GM11168 (cell line): Measurements from ENCODE around the gene RELT.

Experiments
- in situ Hi-C: fragments of 300-500 bp; cut with MboI; formaldehyde crosslinking; loops from one replicate; pipeline ENCODE4 v1.12.0; 2022; ENCODE audit warnings: low sequenced_read_pairs; ENCODE audit not compliant: unreplicated experiment

Gene RELT

DNA sequence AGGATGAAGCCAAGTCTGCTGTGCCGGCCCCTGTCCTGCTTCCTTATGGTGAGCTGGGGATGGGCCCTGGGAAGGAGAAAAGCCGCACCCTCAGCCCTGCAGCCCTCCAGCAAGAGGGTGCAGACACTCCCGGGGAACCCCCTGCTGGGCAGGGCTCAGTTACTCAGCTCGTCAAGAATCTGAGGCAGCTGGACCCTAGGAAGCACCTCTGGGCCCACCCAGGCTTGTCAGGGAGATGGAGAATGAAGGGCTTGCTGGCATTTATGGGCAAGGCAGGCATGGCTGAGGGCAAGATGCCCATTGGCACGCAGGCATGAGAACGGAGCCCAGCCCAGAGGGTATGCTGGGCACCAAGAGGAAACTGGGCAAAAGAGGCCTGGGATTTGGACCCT lies 12.9 kb downstream of the RELT start:
- in situ Hi-C loops = no loop called here

DNA sequence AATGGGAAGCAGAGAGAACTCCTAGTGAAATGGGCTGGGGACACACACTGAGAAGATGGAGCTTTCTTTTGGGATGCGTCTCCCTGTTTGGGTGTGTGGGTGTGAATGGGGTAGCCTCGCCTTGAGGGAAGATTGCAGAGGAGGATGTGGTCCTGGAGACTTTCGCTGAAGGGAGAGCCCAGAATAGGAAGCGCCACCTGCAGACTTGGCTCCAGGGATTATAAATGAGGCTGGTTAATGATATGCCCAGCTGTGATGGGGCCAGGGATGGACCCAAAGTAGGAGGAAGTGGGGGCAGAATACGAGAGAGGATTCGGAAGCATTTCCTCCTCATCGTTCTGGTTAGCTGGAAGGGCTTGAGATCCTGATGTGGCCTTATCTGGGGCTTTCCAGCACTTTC lies 13.7 kb downstream of the RELT start:
- in situ Hi-C loops = no loop called here

DNA sequence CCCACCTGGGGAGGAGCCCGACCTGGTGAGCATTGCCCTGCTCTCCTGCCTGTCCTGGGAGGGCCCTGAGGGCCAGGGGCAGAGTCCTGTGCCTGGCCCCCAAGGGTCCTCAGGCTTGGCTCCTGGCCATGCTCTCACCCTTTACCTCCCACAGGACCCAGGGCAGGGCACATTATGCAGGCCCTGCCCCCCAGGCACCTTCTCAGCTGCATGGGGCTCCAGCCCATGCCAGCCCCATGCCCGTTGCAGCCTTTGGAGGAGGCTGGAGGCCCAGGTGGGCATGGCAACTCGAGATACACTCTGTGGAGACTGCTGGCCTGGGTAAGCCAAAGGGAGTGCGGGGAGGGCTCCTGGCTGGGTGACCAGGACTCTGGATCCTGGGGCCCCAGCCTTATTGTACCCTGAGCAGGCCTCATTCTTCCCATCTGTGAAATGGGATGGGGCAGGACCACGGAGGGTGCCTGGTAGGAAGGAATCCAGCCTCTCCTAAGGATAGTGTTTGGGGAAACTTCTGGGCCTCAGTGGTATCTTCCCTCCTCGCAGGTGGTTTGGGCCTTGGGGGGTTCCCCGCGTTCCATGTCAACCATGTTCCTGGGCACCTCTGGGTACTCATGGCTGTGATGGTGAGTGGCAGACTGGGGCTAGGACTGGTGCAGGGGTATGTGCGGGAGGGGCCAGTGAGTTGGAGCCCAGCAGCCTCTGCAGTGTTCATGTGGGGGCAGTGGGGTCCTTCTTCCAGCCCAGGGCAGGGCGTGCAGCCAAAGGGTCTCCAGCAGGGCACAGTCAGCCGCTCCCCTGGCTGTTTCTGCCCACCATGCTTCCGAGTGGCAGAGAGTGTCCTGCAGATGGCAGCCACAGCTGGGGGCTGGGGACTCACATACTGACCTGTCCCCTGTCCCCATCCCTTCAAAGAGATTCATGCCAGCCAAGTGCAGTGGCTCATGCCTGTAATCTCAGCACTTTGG lies 14.7 kb downstream of the RELT start:
- in situ Hi-C loops = no loop called here

DNA sequence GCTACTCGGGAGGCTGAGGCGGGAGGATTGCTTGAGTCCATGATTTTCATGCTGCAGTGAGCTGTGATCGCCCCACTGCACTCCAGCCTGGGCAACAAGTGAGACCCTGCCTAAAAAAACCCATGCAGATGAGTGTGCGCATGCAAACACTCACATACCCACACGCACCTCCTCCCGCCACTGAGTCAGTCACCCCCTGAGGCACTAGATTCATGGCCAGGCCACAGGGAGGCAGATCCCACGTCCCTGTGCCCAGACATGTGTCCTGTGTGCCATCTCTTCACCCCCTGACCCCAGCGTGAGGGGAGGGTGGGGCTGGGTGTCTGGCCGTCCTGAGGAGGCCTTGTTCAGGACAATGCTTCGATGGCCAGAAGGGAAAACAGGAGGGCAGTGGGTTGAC lies 15.5 kb downstream of the RELT start:
- in situ Hi-C loops = no loop called here

DNA sequence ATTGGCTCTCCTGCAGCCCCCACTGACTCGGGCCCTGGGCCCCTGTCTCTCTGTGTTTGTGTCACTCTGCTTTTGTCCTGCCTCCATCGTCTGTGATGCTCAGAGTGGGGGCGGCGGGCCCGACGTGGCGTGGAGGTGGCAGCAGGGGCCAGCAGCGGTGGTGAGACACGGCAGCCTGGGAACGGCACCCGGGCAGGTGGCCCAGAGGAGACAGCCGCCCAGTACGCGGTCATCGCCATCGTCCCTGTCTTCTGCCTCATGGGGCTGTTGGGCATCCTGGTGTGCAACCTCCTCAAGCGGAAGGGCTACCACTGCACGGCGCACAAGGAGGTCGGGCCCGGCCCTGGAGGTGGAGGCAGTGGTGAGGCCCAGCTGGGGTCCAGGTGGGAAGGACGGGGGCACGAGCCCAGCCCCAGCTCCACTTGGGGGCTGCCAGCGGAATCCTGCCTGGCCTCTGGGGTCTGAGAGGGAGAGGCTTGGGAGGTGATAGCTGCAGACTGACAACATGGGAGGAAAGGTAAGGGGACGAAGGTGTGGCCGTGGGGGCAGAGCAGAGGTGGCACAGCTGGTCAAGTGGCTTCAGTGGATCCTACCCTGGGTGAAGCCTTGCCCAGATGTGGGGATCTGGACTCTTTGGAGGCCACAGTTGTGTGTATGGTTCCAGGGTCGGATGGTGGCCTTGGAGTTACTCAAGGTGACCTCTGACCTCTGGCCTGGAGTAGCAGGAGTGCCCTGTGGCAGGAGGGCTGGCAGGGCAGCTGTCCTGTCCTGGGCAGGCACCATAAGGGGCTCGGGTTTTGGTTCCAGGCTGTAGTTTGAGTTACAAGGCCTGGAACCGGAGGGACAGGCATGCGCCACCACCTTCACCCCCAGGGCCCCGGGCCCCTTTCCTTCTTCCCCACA lies 16.2 kb downstream of the RELT start:
- in situ Hi-C loops = no loop called here

DNA sequence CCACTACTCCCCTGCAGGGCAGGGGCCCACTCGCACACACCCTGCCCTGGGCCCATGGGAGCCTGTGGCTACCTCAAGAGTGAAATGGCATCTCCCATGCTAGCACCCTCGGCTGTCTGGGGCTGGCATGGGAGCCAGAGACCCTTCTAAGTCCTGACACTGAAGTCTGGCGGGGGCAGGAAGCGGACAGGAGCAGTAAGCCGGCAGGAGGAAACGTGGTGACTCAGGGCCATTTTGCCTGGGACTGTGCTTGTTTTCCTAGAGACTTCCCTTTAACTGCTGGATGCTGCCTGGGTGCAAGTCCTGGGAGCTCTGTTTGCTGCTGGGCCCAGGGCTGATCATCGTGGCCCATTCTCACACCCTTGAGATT lies 16.8 kb downstream of the RELT start:
- in situ Hi-C loops = no loop called here

DNA sequence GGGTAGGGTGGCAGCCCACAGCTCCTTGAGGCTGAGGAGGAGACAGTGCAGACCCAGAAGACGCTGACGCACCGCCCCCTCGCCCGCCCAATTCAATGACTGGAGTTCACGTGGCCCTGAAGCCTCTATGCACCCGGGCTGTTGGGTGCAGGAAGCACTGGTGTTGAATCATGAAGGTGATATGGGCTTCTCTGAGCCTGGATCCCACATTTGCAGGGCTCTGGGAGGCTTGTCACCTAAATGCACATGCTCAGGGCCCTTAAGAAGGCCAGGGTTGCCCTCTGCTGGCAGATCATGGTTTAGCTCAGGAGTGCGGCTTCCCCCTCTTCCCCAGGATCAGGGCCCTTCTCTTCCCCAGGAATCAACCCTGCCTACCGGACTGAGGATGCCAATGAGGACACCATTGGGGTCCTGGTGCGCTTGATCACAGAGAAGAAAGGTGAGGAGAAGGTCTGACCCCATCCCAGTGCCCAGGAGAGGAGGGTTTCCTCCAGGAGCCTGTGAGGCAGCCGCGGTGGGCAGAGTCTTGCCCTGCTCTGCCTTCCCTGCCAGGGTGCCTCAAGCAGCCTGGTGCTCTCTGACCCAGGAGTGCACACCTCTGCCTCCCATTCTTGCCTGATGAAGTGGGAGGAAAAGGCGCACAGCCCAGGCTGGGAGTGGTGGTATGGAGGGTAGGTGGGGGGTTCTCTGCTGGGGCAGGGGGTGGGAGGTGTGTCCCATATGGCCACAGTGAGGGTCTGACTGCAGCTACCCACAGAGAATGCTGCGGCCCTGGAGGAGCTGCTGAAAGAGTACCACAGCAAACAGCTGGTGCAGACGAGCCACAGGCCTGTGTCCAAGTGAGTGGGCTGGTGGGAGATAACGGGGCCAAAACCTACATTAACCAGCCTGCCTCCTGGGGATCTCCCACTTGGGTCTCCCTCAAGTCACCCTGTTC lies 17.5 kb downstream of the RELT start:
- in situ Hi-C loops = no loop called here

DNA sequence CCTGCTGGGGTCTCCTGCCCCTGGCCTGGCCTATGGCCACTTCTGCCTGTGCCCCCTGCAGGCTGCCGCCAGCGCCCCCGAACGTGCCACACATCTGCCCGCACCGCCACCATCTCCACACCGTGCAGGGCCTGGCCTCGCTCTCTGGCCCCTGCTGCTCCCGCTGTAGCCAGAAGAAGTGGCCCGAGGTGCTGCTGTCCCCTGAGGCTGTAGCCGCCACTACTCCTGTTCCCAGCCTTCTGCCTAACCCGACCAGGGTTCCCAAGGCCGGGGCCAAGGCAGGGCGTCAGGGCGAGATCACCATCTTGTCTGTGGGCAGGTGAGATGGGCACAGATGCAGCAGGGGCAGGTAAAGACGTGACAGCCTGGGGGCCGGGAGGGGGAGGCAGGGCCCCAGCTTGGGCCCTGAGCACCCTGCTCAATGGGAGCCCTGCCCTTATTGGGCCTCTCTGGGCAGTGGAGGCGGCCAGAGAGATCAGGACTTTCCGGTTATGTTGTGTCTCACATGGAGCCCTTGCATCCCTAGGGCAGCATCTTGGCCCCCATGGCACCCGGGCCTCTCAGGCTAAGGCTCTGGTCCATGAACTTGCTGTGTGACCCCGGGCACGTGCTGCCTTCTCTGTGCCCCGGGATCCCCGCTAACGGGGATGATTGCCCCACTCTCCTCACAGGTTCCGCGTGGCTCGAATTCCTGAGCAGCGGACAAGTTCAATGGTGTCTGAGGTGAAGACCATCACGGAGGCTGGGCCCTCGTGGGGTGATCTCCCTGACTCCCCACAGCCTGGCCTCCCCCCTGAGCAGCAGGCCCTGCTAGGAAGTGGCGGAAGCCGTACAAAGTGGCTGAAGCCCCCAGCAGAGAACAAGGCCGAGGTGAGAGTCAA lies 18.5 kb downstream of the RELT start:
- in situ Hi-C loops = no loop called here

DNA sequence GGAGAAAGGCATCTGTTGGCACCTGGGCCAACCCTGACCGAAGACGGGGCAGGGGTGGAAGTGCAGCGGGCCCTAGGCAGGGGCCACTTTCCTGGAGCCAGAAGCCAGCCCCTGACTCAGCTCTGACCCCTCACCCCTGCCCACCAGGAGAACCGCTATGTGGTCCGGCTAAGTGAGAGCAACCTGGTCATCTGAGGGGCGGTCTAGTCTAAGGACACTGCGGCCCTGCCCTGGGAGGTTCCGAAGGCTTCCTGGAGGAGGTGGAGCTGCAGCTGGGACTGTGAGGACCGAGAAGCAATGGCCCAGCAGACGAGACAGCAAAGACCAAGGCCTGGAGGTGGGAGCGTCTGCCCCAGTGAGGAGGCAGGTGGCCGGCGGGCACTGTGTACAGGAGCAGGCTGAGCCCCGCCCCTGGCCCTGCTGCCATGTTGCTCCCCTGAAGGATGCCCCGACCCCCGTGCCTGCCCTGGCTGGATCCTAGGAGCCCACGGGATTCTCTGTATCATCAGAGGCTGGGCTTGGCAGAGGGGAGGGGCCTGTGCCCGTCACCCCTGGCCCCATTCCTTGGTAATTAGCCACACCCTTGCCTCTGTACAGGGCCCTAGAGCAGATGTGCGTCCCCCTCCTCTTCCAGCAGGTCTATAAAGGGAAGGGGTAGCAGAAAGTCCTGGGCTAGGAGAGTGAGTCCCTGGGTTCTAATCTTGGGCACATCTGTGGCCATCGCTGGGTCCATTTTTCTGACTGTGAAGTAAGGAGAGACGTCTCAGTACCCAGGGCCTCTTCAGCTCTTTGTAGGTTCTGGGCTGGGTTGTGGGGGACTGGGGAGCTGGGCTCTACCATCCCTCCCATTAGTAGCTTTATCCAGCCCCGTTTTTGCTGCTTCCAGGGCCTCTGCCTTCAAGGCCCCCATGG lies 19.4 kb downstream of the RELT start:
- in situ Hi-C loops = no loop called here

DNA sequence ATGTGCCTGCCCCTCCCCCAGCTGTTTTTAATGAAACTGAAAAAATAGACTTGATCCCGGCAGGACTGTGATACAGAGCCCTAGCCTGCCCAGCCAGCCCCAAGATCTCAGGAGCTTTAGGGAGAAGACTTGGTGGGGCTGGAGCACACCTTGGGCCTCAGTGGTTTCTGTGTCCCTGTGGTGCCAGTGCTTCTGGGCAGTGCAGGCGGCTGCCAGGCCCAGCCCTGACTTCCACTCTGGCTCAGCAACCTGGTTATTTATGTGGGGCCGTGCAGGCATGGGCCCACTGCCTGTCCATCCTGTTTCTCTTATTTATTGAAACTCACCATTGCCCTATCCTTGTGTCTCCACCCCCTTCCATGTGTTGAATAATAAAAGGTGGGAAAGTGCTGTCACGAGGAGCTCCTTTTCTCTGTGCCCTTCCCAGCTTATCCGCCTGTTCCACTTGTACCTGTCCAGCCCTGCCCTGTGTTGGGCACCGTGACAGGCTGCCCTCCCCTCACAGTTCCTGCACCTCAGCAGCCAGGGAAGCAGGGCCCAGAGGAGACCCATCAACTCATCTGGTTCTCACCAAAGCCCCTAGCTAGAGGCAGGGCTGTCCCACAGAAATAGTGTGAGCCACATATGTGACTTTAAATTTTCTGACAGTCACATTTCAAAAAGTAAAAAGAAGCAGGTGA lies 20.2 kb downstream of the RELT start:
- in situ Hi-C loops = no loop called here

DNA sequence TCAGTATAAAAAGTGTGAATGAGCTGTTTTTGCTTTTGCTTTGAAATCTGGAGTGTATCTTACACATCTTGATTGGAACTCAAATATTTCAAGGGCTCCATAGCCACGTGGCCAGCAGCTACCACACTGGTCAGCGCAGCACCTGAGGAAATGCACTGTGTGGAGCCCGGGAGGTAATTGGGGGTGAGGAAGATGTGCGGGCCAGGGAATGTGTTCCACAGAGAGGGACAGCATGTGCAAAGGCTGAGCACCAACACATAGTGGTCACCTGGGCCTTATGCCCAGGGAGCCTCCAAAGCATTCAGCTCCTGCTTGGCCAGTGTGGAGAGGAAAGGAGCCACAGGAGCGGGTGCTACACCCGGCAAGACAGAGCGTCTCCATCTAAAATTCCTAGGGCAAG lies 20.8 kb downstream of the RELT start:
- in situ Hi-C loops = no loop called here

DNA sequence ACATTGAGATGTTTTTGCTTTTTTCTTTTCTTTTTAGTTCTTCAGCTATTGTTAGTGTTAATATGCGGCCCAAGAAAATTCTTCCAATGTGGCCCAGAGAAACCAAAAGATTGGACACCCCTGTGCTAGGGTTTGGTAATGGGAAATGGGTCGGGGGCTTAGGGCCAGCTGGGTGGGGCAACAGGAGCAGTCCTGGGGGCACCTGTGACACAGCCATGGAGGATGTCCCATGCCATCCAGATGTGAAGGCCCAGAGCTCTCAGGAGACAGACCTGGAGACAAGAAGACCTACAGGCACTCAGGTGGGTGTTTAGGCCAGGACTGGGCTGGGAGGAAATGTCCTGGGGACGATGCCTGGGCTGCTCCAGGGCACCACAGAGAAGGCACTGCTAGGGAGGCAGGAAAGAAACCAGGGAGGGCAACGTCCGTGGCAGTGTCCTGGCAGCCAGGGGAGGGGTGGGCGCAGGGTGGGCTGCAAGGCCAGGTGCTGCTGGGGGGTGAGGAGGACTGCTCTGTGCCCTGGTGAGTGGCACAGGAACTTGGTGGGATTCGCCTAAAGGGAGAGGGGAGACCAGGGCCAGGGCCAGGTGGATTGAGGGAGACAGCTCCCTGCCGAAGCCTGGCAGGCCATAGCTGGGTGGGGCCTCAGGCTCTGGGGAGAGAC lies 21.4 kb downstream of the RELT start:
- in situ Hi-C loops = no loop called here

DNA sequence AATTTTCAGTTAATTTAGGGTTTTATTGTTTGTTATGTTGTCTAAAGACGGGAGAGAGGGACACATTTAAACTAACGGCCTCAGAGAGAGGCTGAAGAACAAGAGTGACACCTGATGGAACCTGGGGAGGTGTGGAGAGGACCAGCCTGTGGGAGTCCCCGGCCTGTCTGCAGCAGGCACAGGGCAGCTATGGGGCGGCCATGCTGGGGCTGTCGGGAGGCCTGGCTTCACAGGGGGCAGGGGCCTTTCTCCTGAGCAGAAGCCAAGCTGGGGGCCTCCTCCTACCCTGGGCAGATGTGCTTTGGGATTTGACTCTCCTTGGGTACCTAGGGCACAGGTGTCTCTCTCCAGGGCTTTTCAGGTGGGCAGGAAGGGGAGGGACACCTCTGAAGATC lies 21.9 kb downstream of the RELT start:
- in situ Hi-C loops = no loop called here

DNA sequence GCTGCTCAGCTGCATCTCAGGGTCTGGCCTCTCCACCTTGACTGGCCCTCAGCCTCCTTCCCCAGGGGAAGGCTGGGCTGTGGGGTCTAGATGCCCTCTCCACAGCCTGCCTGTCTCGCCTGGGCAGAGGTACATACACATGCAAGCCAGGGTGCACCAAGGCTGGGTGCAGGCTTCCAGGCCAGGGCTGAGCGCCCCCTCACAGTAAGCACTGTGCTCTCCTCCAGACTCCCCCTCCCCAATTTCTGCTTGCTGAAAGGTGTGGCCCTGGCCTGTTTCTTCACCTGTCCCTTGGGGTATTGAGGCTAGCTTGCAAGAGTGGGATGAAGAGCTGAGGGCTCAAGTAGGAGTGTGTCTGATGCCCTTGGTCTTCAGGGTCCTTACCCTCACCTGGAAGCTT lies 22.5 kb downstream of the RELT start:
- in situ Hi-C loops = no loop called here

DNA sequence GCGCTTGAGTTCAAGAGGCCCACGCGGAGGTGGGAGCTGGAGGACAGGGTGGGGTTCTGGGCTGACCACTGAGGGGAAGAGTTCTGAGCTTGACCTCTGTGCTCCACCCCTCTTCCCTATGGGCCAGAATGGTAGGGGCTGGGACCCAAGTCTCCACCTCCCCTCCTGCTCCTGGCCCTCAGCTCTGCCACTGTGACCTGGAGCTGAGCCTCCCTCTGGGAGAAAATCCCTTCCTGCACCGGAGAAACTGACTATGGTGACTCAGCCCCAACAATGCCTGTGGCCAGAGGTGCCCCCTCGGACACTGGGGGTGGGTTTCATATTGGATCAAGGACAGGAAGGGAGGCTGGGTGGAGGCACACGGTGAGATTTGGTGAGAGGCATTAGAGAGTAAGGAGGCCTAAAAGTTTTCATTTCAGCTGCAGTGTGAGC lies 23.0 kb downstream of the RELT start:
- in situ Hi-C loops = no loop called here

DNA sequence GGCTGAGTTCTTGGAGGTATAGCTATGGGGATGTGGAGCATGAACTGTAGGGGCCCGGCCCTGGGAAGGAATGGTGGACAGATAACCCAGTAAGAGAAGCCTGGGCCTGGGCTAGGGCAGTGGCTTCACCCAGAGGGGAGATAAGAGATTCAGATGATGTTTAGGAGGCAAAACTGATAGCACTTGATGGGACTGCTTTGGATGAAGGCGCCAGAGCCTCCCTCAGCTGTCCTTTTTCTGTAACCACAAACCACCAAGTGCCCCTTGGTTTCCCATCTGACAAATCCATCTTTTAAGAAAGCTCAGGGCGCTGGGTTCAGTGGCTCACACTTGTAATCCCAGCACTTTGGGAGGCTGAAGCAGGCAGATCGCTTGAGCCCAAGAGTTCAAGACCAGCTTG lies 23.4 kb downstream of the RELT start:
- in situ Hi-C loops = loop anchor here (25.0 kb wide), 1 partner anchor 263 kb away; no protein-coding TSS in a partner anchor

DNA sequence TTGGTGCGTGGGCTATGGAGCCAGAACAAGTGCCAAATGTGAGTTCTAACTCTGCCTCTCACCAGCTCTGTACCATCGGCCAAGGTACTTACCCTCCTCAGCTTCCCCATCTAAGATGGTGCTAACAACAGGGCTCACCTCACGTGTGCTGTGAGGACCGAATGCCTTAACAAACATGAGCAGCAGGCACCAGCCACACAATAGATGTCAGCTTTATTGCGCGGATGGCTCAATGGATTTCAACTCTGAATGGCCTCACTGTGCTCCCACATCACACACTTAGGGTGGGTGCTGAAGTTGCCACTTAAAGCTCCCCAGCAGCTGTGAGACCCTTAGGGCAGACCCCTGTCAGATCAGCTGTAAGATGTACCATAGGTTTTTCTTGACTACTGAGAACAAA lies 24.1 kb downstream of the RELT start:
- in situ Hi-C loops = loop anchor here (25.0 kb wide), 1 partner anchor 262 kb away; no protein-coding TSS in a partner anchor
